HEK293T (cell line): ENCODE data around the gene ARHGAP23.
A peak's percentile ranks its signal among the peaks of the same experiment; 100 is the strongest.

Source experiments
- CTCF ChIA-PET: fragments of 350-600 bp; formaldehyde crosslinking; extraction: SDS; loops from one replicate; lab custom pipeline; 2021; ENCODE audit warnings: antibody characterized with exemption, inconsistent platforms; lab: Yijun Ruan, JAX
- POLR2A ChIA-PET: fragments of 350-600 bp; formaldehyde crosslinking; extraction: SDS; loops from one replicate; lab custom pipeline; 2020; ENCODE audit warnings: antibody characterized with exemption, inconsistent platforms; lab: Yijun Ruan, JAX
- DNase-seq: peaks from one replicate; pipeline ENCODE4 v3.0.0; 2012; ENCODE audit warnings: mixed read lengths; ENCODE audit errors: extremely low spot score
- ARNT ChIP-seq: fragments of 450-650 bp; IDR thresholded peaks from 2 replicates; pipeline ENCODE4 v1.6.1; 2017; ENCODE audit warnings: mild to moderate bottlenecking
- CTBP1 ChIP-seq: fragments of 450-650 bp; IDR thresholded peaks from 2 replicates; pipeline ENCODE4 v1.6.1; 2016; ENCODE audit warnings: borderline replicate concordance
- ELF4 ChIP-seq: fragments of 450-650 bp; IDR thresholded peaks from 2 replicates; pipeline ENCODE4 v1.6.1; 2017; ENCODE audit warnings: antibody characterized with exemption
- FOXA1 ChIP-seq: fragments of 450-650 bp; IDR thresholded peaks from 2 replicates; pipeline ENCODE4 v1.6.1; 2016; ENCODE audit warnings: mild to moderate bottlenecking
- FOXK2 ChIP-seq: fragments of 450-650 bp; IDR thresholded peaks from 2 replicates; pipeline ENCODE4 v1.6.1; 2016; ENCODE audit warnings: mild to moderate bottlenecking
- FOXM1 ChIP-seq: fragments of 450-650 bp; IDR thresholded peaks from 2 replicates; pipeline ENCODE4 v1.6.1; 2017; ENCODE audit warnings: mild to moderate bottlenecking, borderline replicate concordance
- HDGF ChIP-seq: fragments of 450-650 bp; IDR thresholded peaks from 2 replicates; pipeline ENCODE4 v1.6.1; 2017; ENCODE audit warnings: antibody characterized with exemption, borderline replicate concordance
- L3MBTL2 ChIP-seq: fragments of 450-650 bp; conservative IDR thresholded peaks from 2 replicates; pipeline ENCODE4 v1.6.1; 2016; ENCODE audit warnings: mild to moderate bottlenecking
- LEF1 ChIP-seq: fragments of 450-650 bp; IDR thresholded peaks from 2 replicates; pipeline ENCODE4 v1.6.1; 2017; ENCODE audit warnings: mild to moderate bottlenecking, borderline replicate concordance
- NFRKB ChIP-seq: fragments of 450-650 bp; IDR thresholded peaks from 2 replicates; pipeline ENCODE4 v1.6.1; 2016; ENCODE audit warnings: mild to moderate bottlenecking, moderate library complexity
- SP1 ChIP-seq: fragments of 450-650 bp; IDR thresholded peaks from 2 replicates; pipeline ENCODE4 v1.6.1; 2017
- SUZ12 ChIP-seq: fragments of 450-650 bp; IDR thresholded peaks from 2 replicates; pipeline ENCODE4 v1.6.1; 2016; ENCODE audit warnings: mild to moderate bottlenecking
- TARDBP ChIP-seq: fragments of 450-650 bp; IDR thresholded peaks from 2 replicates; pipeline ENCODE4 v1.6.1; 2016
- ZNF384 ChIP-seq: fragments of 450-650 bp; IDR thresholded peaks from 2 replicates; pipeline ENCODE4 v1.6.1; 2016
- TF ChIP-seq, protein P1 (sequence below): fragments of 450-650 bp; IDR thresholded peaks from 2 replicates; pipeline ENCODE4 v1.6.1; 2016

ARHGAP23 gene

GRCh38 chr17:38554430-38555350 is 126.4 kb downstream of the ARHGAP23 start:
- CTCF ChIA-PET, result interaction anchor here (1.1 to 1.7 kb wide), 4 partner anchors 17 to 45 kb away, joined by 4 read pairs; no protein-coding TSS in a partner anchor
- TF ChIP-seq FOXM1, result no peak
- TF ChIP-seq ARNT, result no peak
- TF ChIP-seq SUZ12, result no peak
- no peak for TF ChIP-seq HDGF
- no peak for TF ChIP-seq FOXK2
- TF ChIP-seq SP1, result no peak
- no peak for DNase-seq
- POLR2A ChIA-PET, result interaction anchor here (1.0 to 1.1 kb wide), 2 partner anchors 109 to 150 kb away, joined by 3 read pairs; no protein-coding TSS in a partner anchor

- CTCF ChIA-PET, result interaction anchor here (1.0 to 1.6 kb wide), 3 partner anchors 19 to 112 kb away, joined by 3 to 4 read pairs (median 3); no protein-coding TSS in a partner anchor
- no peak for DNase-seq
- POLR2A ChIA-PET, result no interaction called here
- TF ChIP-seq NFRKB, result no peak
- TF ChIP-seq TARDBP, result no peak
- no peak for TF ChIP-seq ARNT
- no peak for TF ChIP-seq CTBP1
- no peak for TF ChIP-seq HDGF
- TF ChIP-seq, protein P1, sequence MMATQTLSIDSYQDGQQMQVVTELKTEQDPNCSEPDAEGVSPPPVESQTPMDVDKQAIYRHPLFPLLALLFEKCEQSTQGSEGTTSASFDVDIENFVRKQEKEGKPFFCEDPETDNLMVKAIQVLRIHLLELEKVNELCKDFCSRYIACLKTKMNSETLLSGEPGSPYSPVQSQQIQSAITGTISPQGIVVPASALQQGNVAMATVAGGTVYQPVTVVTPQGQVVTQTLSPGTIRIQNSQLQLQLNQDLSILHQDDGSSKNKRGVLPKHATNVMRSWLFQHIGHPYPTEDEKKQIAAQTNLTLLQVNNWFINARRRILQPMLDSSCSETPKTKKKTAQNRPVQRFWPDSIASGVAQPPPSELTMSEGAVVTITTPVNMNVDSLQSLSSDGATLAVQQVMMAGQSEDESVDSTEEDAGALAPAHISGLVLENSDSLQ, result no peak
- TF ChIP-seq SUZ12, result no peak
- TF ChIP-seq L3MBTL2, result no peak
- TF ChIP-seq ZNF384, result no peak
- TF ChIP-seq ELF4, result no peak
- TF ChIP-seq FOXK2, result no peak
These were observed 128.0 kb downstream of the ARHGAP23 start for GRCh38 chr17:38556239-38556638.

- ChIA-PET CTCF (interaction anchor here (0.6 to 3.2 kb wide), 19 partner anchors 9 to 235 kb away, joined by 3 to 46 read pairs (median 8); partner anchors contain the start of gene EPOP), POLR2A (interaction anchor here (0.6 to 2.3 kb wide), 5 partner anchors 26 to 106 kb away, joined by 3 to 15 read pairs (median 4); partner anchors contain the start of gene SRCIN1)
- TF ChIP-seq ELF4 (no peak), NFRKB (no peak), LEF1 (no peak), SP1 (no peak), FOXA1 (no peak), FOXK2 (no peak), SUZ12 (no peak)
- TF ChIP-seq, protein P1, result no peak
- DNase-seq, result no peak
These were observed 129.1 kb downstream of the ARHGAP23 start for GRCh38 chr17:38557396-38557795.

DNA sequence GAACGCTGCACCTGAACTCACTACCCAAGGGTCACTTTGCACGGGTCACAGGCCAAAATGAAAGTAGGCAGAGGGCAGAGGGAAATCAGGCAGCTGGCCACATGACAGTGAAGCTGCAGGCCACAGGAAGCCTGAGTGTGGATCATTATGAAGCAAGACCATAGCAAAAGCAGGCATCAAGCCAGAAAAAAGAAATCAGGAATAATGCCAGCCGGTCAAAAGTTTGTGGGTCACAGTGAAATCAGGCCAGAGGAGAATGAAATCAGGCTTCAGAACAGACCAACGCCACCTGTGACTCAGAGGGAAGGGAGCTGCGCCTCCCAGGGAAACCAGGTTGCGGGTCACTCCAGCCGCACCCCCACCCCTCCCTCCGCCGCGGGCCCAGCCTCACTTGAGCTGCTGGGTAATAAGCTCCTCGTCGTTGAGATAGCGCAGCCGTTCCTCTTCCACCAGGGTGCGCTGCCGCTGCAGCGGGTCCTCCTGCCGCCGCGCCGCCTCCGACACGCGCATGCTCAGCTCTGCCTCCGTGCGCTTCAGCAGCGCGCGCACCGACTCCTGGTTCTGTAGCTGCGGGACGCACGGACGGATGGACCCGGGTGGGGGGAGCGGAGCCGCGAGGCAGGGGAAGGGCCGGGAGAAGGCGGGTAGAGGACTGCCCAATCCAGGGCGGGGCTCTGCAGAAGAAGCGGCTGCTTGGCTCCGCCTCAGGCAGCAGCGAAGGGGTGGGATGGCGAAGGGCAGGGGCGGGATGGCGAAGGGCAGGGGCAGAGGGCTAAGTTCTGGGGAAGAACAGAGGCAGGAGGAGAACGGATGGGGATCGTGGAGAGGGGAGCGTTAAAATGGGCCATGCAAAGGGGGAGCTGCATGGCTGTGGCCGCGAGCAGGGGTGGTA is 129.8 kb downstream of the ARHGAP23 start:
- POLR2A ChIA-PET, result interaction anchor here (0.6 to 2.3 kb wide), 11 partner anchors 15 to 110 kb away, joined by 3 to 15 read pairs (median 3); partner anchors contain the start of gene SRCIN1
- CTCF ChIA-PET, result interaction anchor here (0.5 to 3.2 kb wide), 22 partner anchors 8 to 236 kb away, joined by 3 to 46 read pairs (median 8); partner anchors contain the start of gene EPOP

DNA sequence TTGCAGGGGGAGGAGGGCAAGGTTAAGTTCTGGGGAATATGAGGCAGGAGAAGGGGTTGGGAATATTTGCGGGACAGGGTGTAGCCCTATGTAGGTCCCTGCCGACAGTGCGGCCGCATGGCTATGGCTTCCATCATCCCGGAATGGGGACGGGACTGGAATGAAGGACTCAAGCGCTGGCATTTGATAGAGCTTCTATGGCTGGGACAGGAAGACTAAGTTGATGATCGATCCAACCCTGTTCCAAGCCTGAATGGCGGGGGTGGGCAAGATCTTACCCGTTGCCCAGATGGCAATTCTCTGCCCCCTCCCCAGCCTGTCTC is 130.4 kb downstream of the ARHGAP23 start:
- TF ChIP-seq ZNF384 (no peak), NFRKB (no peak), L3MBTL2 (no peak), SP1 (no peak), LEF1 (no peak), ARNT (no peak), FOXK2 (no peak), ELF4 (no peak), TARDBP (no peak)
- TF ChIP-seq, protein P1, result no peak
- ChIA-PET POLR2A (interaction anchor here (0.7 to 2.3 kb wide), 15 partner anchors 10 to 117 kb away, joined by 3 to 15 read pairs (median 4); partner anchors contain the start of gene SRCIN1), CTCF (interaction anchor here (0.5 to 3.2 kb wide), 20 partner anchors 8 to 110 kb away, joined by 3 to 46 read pairs (median 8); no protein-coding TSS in a partner anchor)
- no peak for DNase-seq

More for the DNA sequence above, 129.8 kb downstream of the ARHGAP23 start:
- TF ChIP-seq HDGF, result no peak
- TF ChIP-seq L3MBTL2, result peak; percentile 35
- peak; percentile 91 for DNase-seq
